Measurements from ENCODE around the gene ATP11A.
"Not testable (repeated sequence)": the region's sequence is repeated elsewhere in the genome, so short reads cannot be mapped to it uniquely, and the experiment has no call there.

The ATP11A gene

GRCh38 chr13:112859128-112859816 lies 169.4 kb downstream of the ATP11A start:
- peaks cover 70% of the 10 kb centered on the region for H3K36me3 Mint-ChIP-seq
- H3K9me3 Mint-ChIP-seq: no peaks in the 10 kb centered on the region
- no peak overlapping the region for H3K4me3 Mint-ChIP-seq
- peaks cover 22% of the 10 kb centered on the region for H3K4me1 Mint-ChIP-seq
- ATAC-seq: no peak
- no peaks in the 10 kb centered on the region for H3K27me3 Mint-ChIP-seq
- H3K27ac Mint-ChIP-seq: no peak overlapping the region

- peak; percentile 87 for ATAC-seq
- H3K4me1 Mint-ChIP-seq: peaks cover 22% of the 10 kb centered on the region
- no peak overlapping the region for H3K27ac Mint-ChIP-seq
- H3K9me3 Mint-ChIP-seq: no peaks in the 10 kb centered on the region
- H3K27me3 Mint-ChIP-seq: no peaks in the 10 kb centered on the region
- no peak overlapping the region for H3K4me3 Mint-ChIP-seq
- peaks cover 65% of the 10 kb centered on the region for H3K36me3 Mint-ChIP-seq
These were observed 170.0 kb downstream of the ATP11A start for GRCh38 chr13:112859817-112860190.

- Mint-ChIP-seq H3K27me3 (no peaks in the 10 kb centered on the region), H3K27ac (no peak overlapping the region), H3K4me3 (no peak overlapping the region), H3K4me1 (peaks cover 22% of the 10 kb centered on the region), H3K36me3 (peaks cover 65% of the 10 kb centered on the region), H3K9me3 (no peaks in the 10 kb centered on the region)
- ATAC-seq: no peak
These were observed 172.2 kb downstream of the ATP11A start for GRCh38 chr13:112861876-112862615.

GRCh38 chr13:112863356-112863755 lies 173.5 kb downstream of the ATP11A start:
- not testable (repeated sequence) for H3K27ac Mint-ChIP-seq, ATAC-seq, H3K9me3 Mint-ChIP-seq, H3K4me3 Mint-ChIP-seq, H3K27me3 Mint-ChIP-seq
- Mint-ChIP-seq H3K36me3 (peaks cover 65% of the 10 kb centered on the region), H3K4me1 (peaks cover 22% of the 10 kb centered on the region)

- not testable (repeated sequence) for ATAC-seq, H3K27me3 Mint-ChIP-seq, H3K4me3 Mint-ChIP-seq, H3K4me1 Mint-ChIP-seq, H3K27ac Mint-ChIP-seq, H3K9me3 Mint-ChIP-seq
- peaks cover 61% of the 10 kb centered on the region for H3K36me3 Mint-ChIP-seq
These were observed 175.6 kb downstream of the ATP11A start for GRCh38 chr13:112865478-112865877.

- Mint-ChIP-seq H3K4me3 (no peak overlapping the region), H3K27ac (no peak overlapping the region), H3K27me3 (no peaks in the 10 kb centered on the region), H3K36me3 (peaks cover 44% of the 10 kb centered on the region), H3K9me3 (no peaks in the 10 kb centered on the region), H3K4me1 (peaks cover 6% of the 10 kb centered on the region)
- ATAC-seq: no peak
These were observed 177.5 kb downstream of the ATP11A start for GRCh38 chr13:112867301-112867711.

GRCh38 chr13:112868308-112868707 lies 178.5 kb downstream of the ATP11A start:
- Mint-ChIP-seq H3K9me3 (peaks cover 4% of the 10 kb centered on the region), H3K27ac (peak overlapping the region; percentile 58), H3K27me3 (no peaks in the 10 kb centered on the region), H3K4me1 (peaks cover 16% of the 10 kb centered on the region), H3K4me3 (no peak overlapping the region), H3K36me3 (peaks cover 41% of the 10 kb centered on the region)
- ATAC-seq: no peak

GRCh38 chr13:112869202-112870050 lies 179.6 kb downstream of the ATP11A start:
- no peaks in the 10 kb centered on the region for H3K27me3 Mint-ChIP-seq
- ATAC-seq: no peak

GRCh38 chr13:112870051-112870331 lies 180.2 kb downstream of the ATP11A start:
- ATAC-seq: no peak
- peaks cover 43% of the 10 kb centered on the region for H3K36me3 Mint-ChIP-seq
- H3K27ac Mint-ChIP-seq: no peak overlapping the region
- peaks cover 4% of the 10 kb centered on the region for H3K9me3 Mint-ChIP-seq
- no peaks in the 10 kb centered on the region for H3K27me3 Mint-ChIP-seq
- H3K4me3 Mint-ChIP-seq: no peak overlapping the region
- peaks cover 33% of the 10 kb centered on the region for H3K4me1 Mint-ChIP-seq

More at GRCh38 chr13:112869202-112870050, 179.6 kb downstream of the ATP11A start:
- H3K27ac Mint-ChIP-seq: peak overlapping the region; percentile 58
- H3K4me1 Mint-ChIP-seq: peaks cover 27% of the 10 kb centered on the region
- H3K9me3 Mint-ChIP-seq: peaks cover 4% of the 10 kb centered on the region
- peaks cover 41% of the 10 kb centered on the region for H3K36me3 Mint-ChIP-seq
- H3K4me3 Mint-ChIP-seq: no peak overlapping the region

- peaks cover 4% of the 10 kb centered on the region for H3K9me3 Mint-ChIP-seq
- ATAC-seq: no peak
- H3K4me3 Mint-ChIP-seq: no peak overlapping the region
- H3K27me3 Mint-ChIP-seq: no peaks in the 10 kb centered on the region
- H3K4me1 Mint-ChIP-seq: peaks cover 39% of the 10 kb centered on the region
- H3K27ac Mint-ChIP-seq: no peak overlapping the region
- H3K36me3 Mint-ChIP-seq: peaks cover 48% of the 10 kb centered on the region
These were observed 181.0 kb downstream of the ATP11A start for GRCh38 chr13:112870737-112871287.

GRCh38 chr13:112871742-112872141 lies 181.9 kb downstream of the ATP11A start:
- Mint-ChIP-seq H3K27me3 (no peaks in the 10 kb centered on the region), H3K9me3 (peaks cover 4% of the 10 kb centered on the region), H3K4me3 (no peak overlapping the region), H3K27ac (no peak overlapping the region), H3K4me1 (peaks cover 39% of the 10 kb centered on the region), H3K36me3 (peaks cover 45% of the 10 kb centered on the region)
- ATAC-seq: no peak

GRCh38 chr13:112872657-112873631 lies 183.1 kb downstream of the ATP11A start:
- Mint-ChIP-seq H3K36me3 (peaks cover 35% of the 10 kb centered on the region), H3K4me1 (peaks cover 39% of the 10 kb centered on the region), H3K4me3 (peak overlapping the region; percentile 70), H3K27ac (peak overlapping the region; percentile 81)
- H3K27me3 Mint-ChIP-seq, H3K9me3 Mint-ChIP-seq: not testable (repeated sequence)
- peak; percentile 72 for ATAC-seq

- H3K27me3 Mint-ChIP-seq: no peaks in the 10 kb centered on the region
- peaks cover 39% of the 10 kb centered on the region for H3K4me1 Mint-ChIP-seq
- peak overlapping the region; percentile 81 for H3K27ac Mint-ChIP-seq
- peaks cover 4% of the 10 kb centered on the region for H3K9me3 Mint-ChIP-seq
- peak; percentile 87 for ATAC-seq
- H3K36me3 Mint-ChIP-seq: peaks cover 34% of the 10 kb centered on the region
- H3K4me3 Mint-ChIP-seq: peak overlapping the region; percentile 70
These were observed 184.3 kb downstream of the ATP11A start for GRCh38 chr13:112873851-112874750.

Measured in stimulated activated memory B cell treated with anti-CD40 and anti-IgM and Interleukin-4, amounts not matched to agents 10 μg/mL and 1 μg/mL and 100 μg/mL, for 72 hours (primary cell).